Activated CD4-positive, alpha-beta memory T cell treated with anti-CD3 and anti-CD28 coated beads, Interleukin-2, amount 10 ng/mL, durations not matched to agents 7 days and 5 days (primary cell): ENCODE measurements around the gene IVL. TPM values are rescaled to one million over a fixed set of nuclear protein-coding genes. Genes with fewer than 3 reads are reported as not detected.

Experiments used
- CTCF ChIA-PET: fragments of 350-600 bp; sonication (Branson Sonifier 250); formaldehyde crosslinking; loops from one replicate; lab custom pipeline; 2021; ENCODE audit warnings: antibody characterized with exemption, inconsistent platforms; lab: Charles Lee
- POLR2A ChIA-PET: fragments of 350-600 bp; sonication (Branson Sonifier 250); formaldehyde crosslinking; loops from one replicate; lab custom pipeline; 2021; ENCODE audit warnings: antibody characterized with exemption; lab: Charles Lee
- DNase-seq: peaks from one replicate; pipeline ENCODE4 v3.0.0-alpha.2; 2020
- H3K27ac Mint-ChIP-seq: one replicate; pipeline ENCODE4 v1.8.0; 2021; ENCODE audit warnings: mild to moderate bottlenecking, mixed read lengths
- H3K27me3 Mint-ChIP-seq: one replicate; pipeline ENCODE4 v1.8.0; 2021; ENCODE audit warnings: mixed read lengths
- H3K36me3 Mint-ChIP-seq: one replicate; pipeline ENCODE4 v1.8.0; 2021; ENCODE audit warnings: low read depth, mixed read lengths
- H3K4me1 Mint-ChIP-seq: one replicate; pipeline ENCODE4 v1.8.0; 2021; ENCODE audit warnings: mixed read lengths
- H3K4me3 Mint-ChIP-seq: one replicate; pipeline ENCODE4 v1.8.0; 2021; ENCODE audit warnings: mild to moderate bottlenecking, mixed read lengths
- H3K9me3 Mint-ChIP-seq: one replicate; pipeline ENCODE4 v1.8.0; 2021; ENCODE audit warnings: mixed read lengths
- total RNA-seq, 2 experiments: library from RNA; stranded (reverse); gene quantifications; one replicate each; pipeline ENCODE4 v1.2.3, GENCODE V29; 2021

IVL gene
- total RNA-seq, 2 experiments from 2014 or later, result not detected

DNA sequence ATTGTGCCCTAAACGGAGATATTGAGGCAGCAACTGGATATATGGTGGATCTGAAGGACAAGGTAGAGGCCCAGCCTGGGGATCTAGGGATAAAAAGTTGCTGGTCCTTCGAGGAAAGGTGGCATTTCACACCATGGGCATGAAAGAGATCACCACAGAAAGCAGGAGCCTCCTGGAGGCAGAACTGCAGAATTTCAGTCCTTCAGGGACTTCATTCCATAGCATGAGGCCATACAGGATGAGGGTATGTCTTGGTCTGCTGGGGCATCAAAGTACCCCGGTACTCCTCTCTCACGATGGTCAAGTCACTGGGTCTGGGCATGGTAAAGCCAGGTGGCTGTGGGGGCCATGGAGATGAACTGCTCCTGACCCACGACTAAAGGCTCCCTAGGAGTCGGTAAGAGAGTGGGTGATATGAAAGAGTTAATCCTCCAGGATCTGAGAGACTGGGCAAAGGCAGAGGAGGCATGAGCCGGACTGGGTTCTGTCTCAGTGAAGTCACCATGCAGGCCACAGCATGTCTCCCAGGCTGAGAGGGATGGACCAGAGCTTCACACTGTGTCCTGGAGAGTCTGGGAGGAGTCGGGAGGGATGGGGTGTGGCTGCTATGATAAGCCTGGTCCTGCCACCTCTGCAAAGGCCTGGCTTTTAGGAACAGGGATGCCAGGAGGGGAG, 32.8 kb downstream of the IVL start:
- no peak overlapping the region for H3K27ac Mint-ChIP-seq
- H3K9me3 Mint-ChIP-seq, result no peaks in the 10 kb centered on the region
- H3K27me3 Mint-ChIP-seq, result no peaks in the 10 kb centered on the region
- H3K4me1 Mint-ChIP-seq, result no peaks in the 10 kb centered on the region
- H3K36me3 Mint-ChIP-seq, result no peaks in the 10 kb centered on the region
- no peak overlapping the region for H3K4me3 Mint-ChIP-seq
- POLR2A ChIA-PET, result no interaction called here
- CTCF ChIA-PET, result no interaction called here
- no peak for DNase-seq

DNA sequence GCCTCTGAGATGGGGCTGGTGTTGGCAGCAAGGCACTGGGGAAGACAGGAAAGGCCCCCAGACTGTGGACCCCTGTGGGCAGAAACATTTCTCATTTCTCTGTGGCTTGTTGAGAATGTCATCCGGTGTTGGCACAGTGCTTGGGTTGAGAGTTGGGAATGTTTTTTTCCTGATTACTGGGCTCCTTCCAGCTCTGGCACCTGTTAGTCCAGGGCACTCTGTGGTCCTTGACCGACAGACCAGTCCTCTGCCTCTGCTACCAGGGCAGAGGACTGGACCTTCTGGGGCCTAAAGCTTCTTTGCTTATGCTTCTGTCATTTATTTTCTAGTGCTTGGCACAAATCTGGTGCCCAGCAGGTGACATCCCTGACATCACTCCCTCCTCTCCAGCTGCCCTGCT, 33.8 kb downstream of the IVL start:
- no peaks in the 10 kb centered on the region for H3K4me1 Mint-ChIP-seq
- no peaks in the 10 kb centered on the region for H3K27me3 Mint-ChIP-seq
- H3K27ac Mint-ChIP-seq, result no peak overlapping the region
- DNase-seq, result no peak
- H3K9me3 Mint-ChIP-seq, result no peaks in the 10 kb centered on the region
- H3K36me3 Mint-ChIP-seq, result no peaks in the 10 kb centered on the region
- no peak overlapping the region for H3K4me3 Mint-ChIP-seq
- POLR2A ChIA-PET, result no interaction called here
- CTCF ChIA-PET, result no interaction called here

DNA sequence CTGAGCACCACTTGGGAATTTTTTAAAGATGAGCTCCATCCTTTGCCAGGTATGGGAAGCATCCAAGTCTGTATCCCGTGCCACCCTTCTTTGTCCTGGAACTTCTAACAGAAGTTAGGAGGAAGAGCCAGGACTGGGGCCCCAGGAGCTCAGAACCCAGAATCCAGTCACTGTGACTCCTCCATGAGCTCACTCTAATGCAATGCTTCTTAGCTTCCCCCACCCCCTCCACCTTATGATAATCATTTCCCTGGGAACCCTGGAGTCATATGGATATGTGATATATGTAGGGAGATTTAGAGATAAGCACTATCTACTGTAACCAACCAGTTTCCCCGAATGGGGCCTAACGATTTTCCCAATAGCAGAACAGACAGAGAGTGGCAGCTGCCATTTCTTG, 37.9 kb downstream of the IVL start:
- H3K27me3 Mint-ChIP-seq, result no peaks in the 10 kb centered on the region
- CTCF ChIA-PET, result interaction anchor here (0.5 kb wide), 1 partner anchor 240 kb away, joined by 3 read pairs; no protein-coding TSS in a partner anchor
- H3K36me3 Mint-ChIP-seq, result no peaks in the 10 kb centered on the region
- no peaks in the 10 kb centered on the region for H3K4me1 Mint-ChIP-seq
- no peaks in the 10 kb centered on the region for H3K9me3 Mint-ChIP-seq
- no peak overlapping the region for H3K4me3 Mint-ChIP-seq
- no peak for DNase-seq
- POLR2A ChIA-PET, result no interaction called here
- H3K27ac Mint-ChIP-seq, result no peak overlapping the region

DNA sequence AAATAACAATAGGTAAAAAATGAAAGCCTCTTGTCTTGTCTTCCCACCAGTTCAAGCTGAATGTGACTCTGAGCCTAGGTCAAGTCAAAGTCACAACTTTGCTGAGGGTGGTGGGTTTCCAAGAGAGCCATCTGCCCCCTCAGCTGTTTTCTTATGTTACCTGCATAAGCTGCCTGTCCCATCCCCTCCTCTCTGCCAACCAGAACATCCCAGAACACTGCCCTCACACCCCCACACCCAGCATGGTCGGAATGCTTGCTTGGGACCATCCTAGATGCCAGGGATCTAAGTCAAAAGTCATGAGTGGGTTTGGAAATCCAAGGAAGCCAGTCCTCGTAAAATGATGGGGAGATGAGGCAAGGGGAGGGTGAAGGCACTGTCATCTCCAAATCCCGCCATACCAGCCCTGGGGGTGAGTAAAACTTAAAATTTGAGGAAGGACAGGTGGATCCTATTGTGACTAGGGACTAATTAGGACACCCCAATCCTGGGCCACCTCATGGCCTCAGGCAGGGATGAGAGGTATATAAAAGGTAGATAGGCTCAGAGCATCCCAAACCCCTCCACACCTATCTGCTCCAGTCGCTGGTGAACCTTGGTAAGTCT, 38.4 kb downstream of the IVL start, which contains the start of gene SPRR5:
Gene SPRR5, plus strand, starts transcription at position 556 of the 606 bp plus-strand sequence. CDS start 1,349 bp downstream, outside the sequence.
- no peak for DNase-seq
- no peak within 1 kb of the TSS for H3K27ac Mint-ChIP-seq
- CTCF ChIA-PET, result no interaction called here
- no peaks in the 10 kb centered on the region for H3K27me3 Mint-ChIP-seq
- no peaks in the 10 kb centered on the region for H3K36me3 Mint-ChIP-seq
- H3K4me1 Mint-ChIP-seq, result no peaks in the 10 kb centered on the region
- no peaks in the 10 kb centered on the region for H3K9me3 Mint-ChIP-seq
- POLR2A ChIA-PET, result no interaction called here
- H3K4me3 Mint-ChIP-seq, result no peak within 1 kb of the TSS

DNA sequence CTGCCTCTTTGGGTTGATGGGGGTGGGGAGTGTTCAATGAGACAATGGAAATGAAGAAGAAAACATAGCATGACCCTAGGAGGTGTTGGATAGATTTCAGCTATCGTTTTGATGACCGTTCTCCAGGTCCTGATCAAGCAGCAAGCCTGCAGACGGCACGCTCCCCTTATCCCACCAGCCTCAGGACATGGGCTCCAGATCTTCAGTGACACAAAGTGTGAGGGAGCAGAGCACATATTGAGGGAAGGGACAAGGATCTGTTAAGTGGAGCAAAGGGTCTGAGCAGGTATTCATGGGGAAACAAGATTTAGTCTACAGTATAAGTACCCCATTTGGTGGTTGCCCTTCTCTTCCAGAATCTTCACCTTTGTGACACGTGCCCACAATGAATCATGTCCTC, 43.4 kb downstream of the IVL start:
- ChIA-PET CTCF (no interaction called here), POLR2A (no interaction called here)
- H3K9me3 Mint-ChIP-seq, result no peaks in the 10 kb centered on the region
- no peaks in the 10 kb centered on the region for H3K4me1 Mint-ChIP-seq
- peaks cover 3% of the 10 kb centered on the region for H3K27me3 Mint-ChIP-seq
- H3K36me3 Mint-ChIP-seq, result no peaks in the 10 kb centered on the region
- no peak overlapping the region for H3K4me3 Mint-ChIP-seq
- H3K27ac Mint-ChIP-seq, result no peak overlapping the region
- no peak for DNase-seq

DNA sequence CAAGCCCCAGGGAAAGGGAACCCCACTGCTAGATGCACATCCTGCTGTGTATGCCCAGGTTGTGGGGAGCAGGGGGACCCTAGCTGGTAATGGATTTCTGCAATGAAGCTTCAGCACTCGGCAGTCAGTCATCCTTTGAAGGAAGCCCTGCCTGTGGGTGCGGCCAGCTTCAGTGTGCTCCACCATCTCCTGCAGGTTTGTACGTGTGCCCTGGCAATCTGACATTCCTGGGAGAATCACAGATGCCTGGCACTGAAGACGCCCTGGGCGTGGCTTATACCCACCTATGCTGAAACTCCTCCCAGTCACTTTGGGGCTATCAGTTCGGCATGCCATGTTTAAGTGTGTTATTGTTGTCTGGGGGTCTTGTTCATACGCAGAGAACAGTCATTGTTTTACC, 45.4 kb downstream of the IVL start:
- peaks cover 3% of the 10 kb centered on the region for H3K27me3 Mint-ChIP-seq
- DNase-seq, result no peak
- CTCF ChIA-PET, result no interaction called here
- H3K27ac Mint-ChIP-seq, result no peak overlapping the region
- H3K4me1 Mint-ChIP-seq, result no peaks in the 10 kb centered on the region
- no peaks in the 10 kb centered on the region for H3K36me3 Mint-ChIP-seq
- H3K4me3 Mint-ChIP-seq, result no peak overlapping the region
- POLR2A ChIA-PET, result interaction anchor here (1.2 kb wide), 1 partner anchor 13 kb away, joined by 3 read pairs; no protein-coding TSS in a partner anchor
- no peaks in the 10 kb centered on the region for H3K9me3 Mint-ChIP-seq

DNA sequence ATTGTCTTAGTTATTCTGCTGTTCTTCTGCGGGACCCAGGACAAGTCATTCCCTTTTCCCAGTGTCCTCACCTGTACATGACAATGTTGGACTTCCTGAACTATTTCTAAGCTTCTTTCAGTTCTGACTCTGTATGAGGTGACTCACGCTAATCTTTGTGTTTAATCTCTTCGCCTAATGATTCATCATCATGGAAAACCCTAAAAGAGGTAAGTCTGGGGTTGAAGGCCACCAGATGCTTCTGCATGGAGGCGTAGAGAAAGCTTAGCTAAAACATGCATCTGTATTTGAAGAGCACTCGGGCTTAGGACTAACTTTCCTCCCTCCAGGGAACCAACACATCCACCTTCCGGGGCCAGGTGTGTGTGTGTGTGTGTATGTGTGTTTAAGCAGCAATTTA, 46.1 kb downstream of the IVL start:
- DNase-seq, result no peak
- Mint-ChIP-seq H3K36me3 (no peaks in the 10 kb centered on the region), H3K9me3 (no peaks in the 10 kb centered on the region), H3K27me3 (peaks cover 3% of the 10 kb centered on the region), H3K4me3 (no peak overlapping the region), H3K4me1 (no peaks in the 10 kb centered on the region), H3K27ac (no peak overlapping the region)
- CTCF ChIA-PET, result no interaction called here
- POLR2A ChIA-PET, result interaction anchor here (1.2 kb wide), 1 partner anchor 13 kb away, joined by 3 read pairs; no protein-coding TSS in a partner anchor

DNA sequence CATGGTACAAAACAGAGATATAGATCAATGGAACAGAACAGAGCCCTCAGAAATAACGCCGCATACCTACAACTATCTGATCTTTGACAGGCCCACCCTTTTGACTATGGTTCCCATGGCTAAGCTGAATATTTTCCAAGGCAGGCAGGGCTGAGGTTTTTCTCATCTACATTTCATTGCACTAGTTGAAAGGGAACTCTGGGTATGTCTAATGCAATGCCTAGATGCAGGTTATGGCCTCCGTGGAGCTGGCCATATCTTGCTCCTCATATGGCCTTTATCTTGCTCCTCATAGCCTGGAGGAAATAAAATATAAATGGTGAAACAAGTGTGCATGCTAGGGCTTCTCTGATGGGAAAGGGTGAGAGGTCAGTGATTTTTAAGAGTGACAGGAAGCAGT, 49.2 kb downstream of the IVL start:
- Mint-ChIP-seq H3K27me3 (peaks cover 6% of the 10 kb centered on the region), H3K36me3 (no peaks in the 10 kb centered on the region), H3K9me3 (no peaks in the 10 kb centered on the region), H3K4me1 (no peaks in the 10 kb centered on the region), H3K27ac (no peak overlapping the region), H3K4me3 (no peak overlapping the region)
- ChIA-PET CTCF (no interaction called here), POLR2A (no interaction called here)
- DNase-seq, result no peak

DNA sequence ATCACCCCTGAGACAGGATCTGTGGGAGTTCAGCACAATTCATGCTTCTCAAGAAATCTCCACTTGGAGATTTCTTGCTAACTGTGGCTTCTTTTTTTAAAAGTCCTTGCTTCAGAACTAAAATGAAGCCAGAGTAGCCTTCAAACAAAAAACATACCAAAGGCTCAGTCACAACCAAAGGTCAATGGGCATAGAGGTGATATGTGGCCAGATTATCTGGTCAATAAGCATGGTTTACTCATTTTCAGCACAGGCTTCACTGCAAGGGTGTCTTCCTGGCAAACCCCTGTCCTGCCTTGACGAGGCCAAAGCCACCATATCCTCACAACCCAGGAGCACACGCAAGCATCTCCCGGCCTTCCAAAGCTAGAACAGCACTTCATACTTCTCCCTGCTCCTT, 50.9 kb downstream of the IVL start:
- no peak overlapping the region for H3K27ac Mint-ChIP-seq
- H3K27me3 Mint-ChIP-seq, result peaks cover 6% of the 10 kb centered on the region
- no peak overlapping the region for H3K4me3 Mint-ChIP-seq
- POLR2A ChIA-PET, result no interaction called here
- H3K9me3 Mint-ChIP-seq, result no peaks in the 10 kb centered on the region
- no peak for DNase-seq
- no peaks in the 10 kb centered on the region for H3K4me1 Mint-ChIP-seq
- H3K36me3 Mint-ChIP-seq, result no peaks in the 10 kb centered on the region
- CTCF ChIA-PET, result no interaction called here

DNA sequence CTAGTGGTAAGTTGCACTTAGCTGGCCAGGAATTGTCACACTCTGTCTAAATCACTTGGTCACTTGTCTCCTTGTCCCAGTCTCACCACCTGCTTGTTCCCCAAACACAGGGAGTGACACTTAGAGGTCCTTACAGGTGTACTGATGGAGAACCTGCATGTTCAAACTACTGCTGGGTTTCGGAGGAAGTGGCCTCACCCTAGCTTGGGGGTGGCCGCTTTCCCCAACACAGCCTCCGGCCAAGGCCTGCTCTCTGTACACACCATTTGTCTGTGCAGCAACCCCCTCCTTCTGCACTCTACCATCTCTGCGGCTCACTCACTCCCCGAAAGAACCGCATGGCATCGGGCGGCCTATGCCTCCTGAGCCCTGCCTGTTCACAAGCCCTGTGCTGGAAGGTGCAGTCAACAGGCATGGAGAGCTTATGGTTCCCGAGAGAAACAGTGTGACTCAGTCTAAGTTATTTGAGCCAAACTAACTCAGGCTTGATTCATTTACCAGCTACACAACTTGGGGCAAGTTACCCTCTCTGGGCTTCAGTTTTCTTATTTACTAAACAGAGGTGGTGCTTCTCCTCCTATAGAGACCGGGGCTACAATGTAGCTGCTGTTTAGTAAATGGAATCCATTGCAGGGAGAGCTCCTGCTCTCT, 51.6 kb downstream of the IVL start:
- no peaks in the 10 kb centered on the region for H3K9me3 Mint-ChIP-seq
- ChIA-PET POLR2A (no interaction called here), CTCF (no interaction called here)
- no peaks in the 10 kb centered on the region for H3K4me1 Mint-ChIP-seq
- no peak for DNase-seq
- no peaks in the 10 kb centered on the region for H3K36me3 Mint-ChIP-seq
- peaks cover 4% of the 10 kb centered on the region for H3K27me3 Mint-ChIP-seq
- H3K27ac Mint-ChIP-seq, result no peak overlapping the region
- H3K4me3 Mint-ChIP-seq, result no peak overlapping the region

DNA sequence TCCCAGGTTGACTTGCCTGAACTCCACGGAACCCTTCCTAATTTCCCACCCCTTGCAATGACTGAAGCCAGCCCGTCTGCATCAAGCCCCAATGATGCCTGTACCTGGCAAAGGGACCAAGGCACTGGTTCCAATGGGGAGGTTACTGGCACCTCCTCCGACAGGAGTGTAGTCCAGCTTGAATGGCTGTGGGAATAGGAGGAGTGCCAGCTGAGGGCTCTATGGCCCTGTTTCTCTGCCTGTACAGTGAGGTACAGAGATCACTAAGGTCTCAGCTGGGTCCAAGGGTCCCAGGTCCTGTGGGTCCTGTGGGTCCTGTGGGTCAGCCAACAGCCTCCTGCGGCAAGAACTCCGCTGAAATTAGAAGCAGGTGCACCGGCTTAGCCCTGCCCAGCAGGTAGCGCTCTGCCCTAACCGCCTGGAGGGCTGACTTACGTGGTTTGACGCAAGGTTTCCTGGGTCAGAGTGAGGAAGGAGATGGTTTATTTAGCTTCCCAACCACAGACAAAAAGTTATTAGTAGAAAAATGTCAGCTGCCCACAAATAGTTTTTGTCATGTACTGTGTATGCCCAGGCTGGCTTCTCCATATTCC, 52.2 kb downstream of the IVL start:
- CTCF ChIA-PET, result no interaction called here
- H3K4me3 Mint-ChIP-seq, result no peak overlapping the region
- H3K4me1 Mint-ChIP-seq, result no peaks in the 10 kb centered on the region
- H3K27me3 Mint-ChIP-seq, result peaks cover 4% of the 10 kb centered on the region
- DNase-seq, result no peak
- no peaks in the 10 kb centered on the region for H3K9me3 Mint-ChIP-seq
- no peak overlapping the region for H3K27ac Mint-ChIP-seq
- no peaks in the 10 kb centered on the region for H3K36me3 Mint-ChIP-seq
- POLR2A ChIA-PET, result no interaction called here
